Neural cell (in vitro differentiated cells): Measurements from ENCODE around the gene CLK4. TPM values are rescaled to one million over a fixed set of nuclear protein-coding genes. Genes with fewer than 3 reads are reported as not detected.

Source experiments
- H2AFZ ChIP-seq: fragments of 200-600, 300-800 bp; sonication (generic), shearing (Covaris generic); 2 replicates; pipeline ENCODE4 v1.6.0; 2014; ENCODE audit warnings: low read depth, mild to moderate bottlenecking, antibody characterized with exemption, low read length, moderate library complexity
- H3F3A ChIP-seq: fragments of 200-600 bp; shearing (Covaris generic); 2 replicates; pipeline ENCODE4 v1.6.1; 2016; ENCODE audit warnings: mild to moderate bottlenecking, moderate library complexity, mixed read lengths, antibody characterized with exemption, low read length; ENCODE audit not compliant: insufficient read depth, poor library complexity, severe bottlenecking
- H3K27ac ChIP-seq: fragments of 200-600, 300-800 bp; sonication (generic), shearing (Covaris generic); 2 replicates; pipeline ENCODE4 v1.5.1; 2014; ENCODE audit warnings: mild to moderate bottlenecking, low read length, moderate library complexity
- H3K27me3 ChIP-seq: fragments of 300-800, 200-600 bp; sonication (generic), shearing (Covaris generic); 2 replicates; pipeline ENCODE4 v1.6.0; 2014; ENCODE audit warnings: mild to moderate bottlenecking, low read depth, low read length, moderate library complexity; ENCODE audit not compliant: insufficient read depth
- H3K36me3 ChIP-seq: fragments of 300-800, 200-600 bp; sonication (generic), shearing (Covaris generic); 2 replicates; pipeline ENCODE4 v1.5.1; 2014; ENCODE audit warnings: mild to moderate bottlenecking, antibody characterized with exemption, low read length, moderate library complexity; ENCODE audit not compliant: insufficient read depth
- H3K4me2 ChIP-seq: fragments of 300-800, 200-600 bp; sonication (generic), shearing (Covaris generic); 2 replicates; pipeline ENCODE4 v1.6.0; 2014; ENCODE audit warnings: mild to moderate bottlenecking, low read length
- H3K4me3 ChIP-seq: fragments of 300-800, 200-600 bp; sonication (generic), shearing (Covaris generic); 2 replicates; pipeline ENCODE4 v1.5.1; 2014; ENCODE audit warnings: mild to moderate bottlenecking, low read length, moderate library complexity
- H3K79me2 ChIP-seq: fragments of 200-600 bp; shearing (Covaris generic); replicated peaks from 2 replicates; pipeline ENCODE4 v1.6.0; 2014; ENCODE audit warnings: mild to moderate bottlenecking, low read length, moderate library complexity; ENCODE audit not compliant: insufficient read depth
- H3K9ac ChIP-seq: fragments of 300-800, 200-600 bp; sonication (generic), shearing (Covaris generic); 2 replicates; pipeline ENCODE4 v1.6.1; 2016; ENCODE audit warnings: mild to moderate bottlenecking, low read length, mixed read lengths
- H3K9me2 ChIP-seq: fragments of 200-600 bp; shearing (Covaris generic); 2 replicates; pipeline ENCODE4 v1.6.1; 2016; ENCODE audit warnings: mild to moderate bottlenecking, low read length, mixed read lengths; ENCODE audit not compliant: insufficient read depth
- H3K9me3 ChIP-seq: fragments of 200-600, 300-800 bp; sonication (generic), shearing (Covaris generic); 2 replicates; pipeline ENCODE4 v1.6.1; 2016; ENCODE audit warnings: mild to moderate bottlenecking, mixed run types, low read length, moderate library complexity, mixed read lengths
- H4K20me1 ChIP-seq: fragments of 200-600 bp; shearing (Covaris generic); 2 replicates; pipeline ENCODE4 v1.6.1; 2016; ENCODE audit warnings: mild to moderate bottlenecking, mixed run types; ENCODE audit not compliant: insufficient read depth
- EP300 ChIP-seq: fragments of 450-650 bp; conservative IDR thresholded peaks from 2 replicates; pipeline ENCODE4 v1.6.1; 2014; ENCODE audit warnings: antibody characterized with exemption, mild to moderate bottlenecking, moderate library complexity; ENCODE audit not compliant: poor library complexity, severe bottlenecking
- EZH2 ChIP-seq: fragments of 200-600, 300-800 bp; shearing (Covaris generic), sonication (generic); IDR thresholded peaks from 2 replicates; pipeline ENCODE4 v1.6.1; 2014; ENCODE audit warnings: antibody characterized with exemption, low read length, borderline replicate concordance, mild to moderate bottlenecking; ENCODE audit not compliant: insufficient read depth, poor library complexity, severe bottlenecking
- MXI1 ChIP-seq: fragments of 450-650 bp; conservative IDR thresholded peaks from 2 replicates; pipeline ENCODE4 v1.6.1; 2014; ENCODE audit warnings: antibody characterized with exemption, mild to moderate bottlenecking; ENCODE audit not compliant: poor library complexity, severe bottlenecking
- POLR2AphosphoS5 ChIP-seq: IDR thresholded peaks from 2 replicates; pipeline ENCODE4 v1.6.1; 2012
- RAD21 ChIP-seq: fragments of 450-650 bp; conservative IDR thresholded peaks from 2 replicates; pipeline ENCODE4 v1.6.1; 2014; ENCODE audit warnings: antibody characterized with exemption, mild to moderate bottlenecking, moderate library complexity
- SMC3 ChIP-seq: fragments of 450-650 bp; conservative IDR thresholded peaks from 2 replicates; pipeline ENCODE4 v1.6.1; 2014; ENCODE audit warnings: antibody characterized with exemption, mild to moderate bottlenecking, moderate library complexity; ENCODE audit not compliant: poor library complexity
- TAF1 ChIP-seq: IDR thresholded peaks from 2 replicates; pipeline ENCODE4 v1.6.1; 2012; ENCODE audit warnings: low read depth
- polyA plus RNA-seq: library from polyadenylated mRNA; depleted of rRNA; stranded (reverse); fragments of >200 nt; gene quantifications from 2 replicates; pipeline ENCODE4 v1.2.3, GENCODE V29; 2014
- TF ChIP-seq, protein P1 (sequence below): fragments of 450-650 bp; IDR thresholded peaks from 2 replicates; pipeline ENCODE4 v1.5.1; 2014; ENCODE audit warnings: antibody characterized with exemption, mild to moderate bottlenecking, moderate library complexity; ENCODE audit not compliant: poor library complexity, severe bottlenecking
- TF ChIP-seq, protein P2 (sequence below): IDR thresholded peaks from 2 replicates; pipeline ENCODE4 v1.6.1; 2012; ENCODE audit warnings: borderline replicate concordance

Gene CLK4
- polyA plus RNA-seq, 1 donor from 2014 or later = 115 TPM

DNA sequence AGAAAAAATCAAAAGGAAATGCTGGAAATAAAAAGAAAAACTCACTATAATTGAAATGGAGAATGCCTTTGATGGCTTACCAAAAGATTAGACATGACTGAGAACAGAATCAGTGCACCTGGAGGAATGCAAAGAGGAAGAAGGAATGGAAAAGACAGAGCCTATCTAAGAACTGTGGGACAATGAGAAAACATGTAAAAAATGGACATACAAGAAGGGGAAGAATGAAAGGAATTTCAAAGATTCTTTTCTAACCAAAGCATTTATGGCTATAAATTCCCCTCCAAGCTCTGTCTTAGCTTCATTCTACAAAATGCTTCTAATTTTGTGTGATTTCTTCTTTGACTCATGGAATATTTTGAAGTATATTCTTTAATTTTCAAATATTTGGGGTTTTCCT lies 47.5 kb upstream of the CLK4 start:
- no peaks in the 10 kb centered on the region for H3K9me2 ChIP-seq
- no peak overlapping the region for H3K9ac ChIP-seq
- H3K9me3 ChIP-seq = no peaks in the 10 kb centered on the region
- H3K27ac ChIP-seq = no peak overlapping the region
- H2AFZ ChIP-seq = no peak overlapping the region
- H3K4me2 ChIP-seq = no peak overlapping the region
- no peak overlapping the region for H3K4me3 ChIP-seq
- no peaks in the 10 kb centered on the region for H3K79me2 ChIP-seq
- H3K27me3 ChIP-seq = no peaks in the 10 kb centered on the region
- H3F3A ChIP-seq = no peaks in the 10 kb centered on the region
- no peaks in the 10 kb centered on the region for H3K36me3 ChIP-seq
- no peak for TF ChIP-seq EZH2
- no peak for TF ChIP-seq SMC3
- no peak for TF ChIP-seq MXI1
- TF ChIP-seq, protein P1, sequence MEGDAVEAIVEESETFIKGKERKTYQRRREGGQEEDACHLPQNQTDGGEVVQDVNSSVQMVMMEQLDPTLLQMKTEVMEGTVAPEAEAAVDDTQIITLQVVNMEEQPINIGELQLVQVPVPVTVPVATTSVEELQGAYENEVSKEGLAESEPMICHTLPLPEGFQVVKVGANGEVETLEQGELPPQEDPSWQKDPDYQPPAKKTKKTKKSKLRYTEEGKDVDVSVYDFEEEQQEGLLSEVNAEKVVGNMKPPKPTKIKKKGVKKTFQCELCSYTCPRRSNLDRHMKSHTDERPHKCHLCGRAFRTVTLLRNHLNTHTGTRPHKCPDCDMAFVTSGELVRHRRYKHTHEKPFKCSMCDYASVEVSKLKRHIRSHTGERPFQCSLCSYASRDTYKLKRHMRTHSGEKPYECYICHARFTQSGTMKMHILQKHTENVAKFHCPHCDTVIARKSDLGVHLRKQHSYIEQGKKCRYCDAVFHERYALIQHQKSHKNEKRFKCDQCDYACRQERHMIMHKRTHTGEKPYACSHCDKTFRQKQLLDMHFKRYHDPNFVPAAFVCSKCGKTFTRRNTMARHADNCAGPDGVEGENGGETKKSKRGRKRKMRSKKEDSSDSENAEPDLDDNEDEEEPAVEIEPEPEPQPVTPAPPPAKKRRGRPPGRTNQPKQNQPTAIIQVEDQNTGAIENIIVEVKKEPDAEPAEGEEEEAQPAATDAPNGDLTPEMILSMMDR = no peak
- TF ChIP-seq, protein P2, sequence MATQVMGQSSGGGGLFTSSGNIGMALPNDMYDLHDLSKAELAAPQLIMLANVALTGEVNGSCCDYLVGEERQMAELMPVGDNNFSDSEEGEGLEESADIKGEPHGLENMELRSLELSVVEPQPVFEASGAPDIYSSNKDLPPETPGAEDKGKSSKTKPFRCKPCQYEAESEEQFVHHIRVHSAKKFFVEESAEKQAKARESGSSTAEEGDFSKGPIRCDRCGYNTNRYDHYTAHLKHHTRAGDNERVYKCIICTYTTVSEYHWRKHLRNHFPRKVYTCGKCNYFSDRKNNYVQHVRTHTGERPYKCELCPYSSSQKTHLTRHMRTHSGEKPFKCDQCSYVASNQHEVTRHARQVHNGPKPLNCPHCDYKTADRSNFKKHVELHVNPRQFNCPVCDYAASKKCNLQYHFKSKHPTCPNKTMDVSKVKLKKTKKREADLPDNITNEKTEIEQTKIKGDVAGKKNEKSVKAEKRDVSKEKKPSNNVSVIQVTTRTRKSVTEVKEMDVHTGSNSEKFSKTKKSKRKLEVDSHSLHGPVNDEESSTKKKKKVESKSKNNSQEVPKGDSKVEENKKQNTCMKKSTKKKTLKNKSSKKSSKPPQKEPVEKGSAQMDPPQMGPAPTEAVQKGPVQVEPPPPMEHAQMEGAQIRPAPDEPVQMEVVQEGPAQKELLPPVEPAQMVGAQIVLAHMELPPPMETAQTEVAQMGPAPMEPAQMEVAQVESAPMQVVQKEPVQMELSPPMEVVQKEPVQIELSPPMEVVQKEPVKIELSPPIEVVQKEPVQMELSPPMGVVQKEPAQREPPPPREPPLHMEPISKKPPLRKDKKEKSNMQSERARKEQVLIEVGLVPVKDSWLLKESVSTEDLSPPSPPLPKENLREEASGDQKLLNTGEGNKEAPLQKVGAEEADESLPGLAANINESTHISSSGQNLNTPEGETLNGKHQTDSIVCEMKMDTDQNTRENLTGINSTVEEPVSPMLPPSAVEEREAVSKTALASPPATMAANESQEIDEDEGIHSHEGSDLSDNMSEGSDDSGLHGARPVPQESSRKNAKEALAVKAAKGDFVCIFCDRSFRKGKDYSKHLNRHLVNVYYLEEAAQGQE = no peak
- no peak for TF ChIP-seq EP300
- no peak for TF ChIP-seq RAD21
- no peak for TF ChIP-seq POLR2AphosphoS5
- no peak for TF ChIP-seq TAF1
- H4K20me1 ChIP-seq = no peaks in the 10 kb centered on the region

DNA sequence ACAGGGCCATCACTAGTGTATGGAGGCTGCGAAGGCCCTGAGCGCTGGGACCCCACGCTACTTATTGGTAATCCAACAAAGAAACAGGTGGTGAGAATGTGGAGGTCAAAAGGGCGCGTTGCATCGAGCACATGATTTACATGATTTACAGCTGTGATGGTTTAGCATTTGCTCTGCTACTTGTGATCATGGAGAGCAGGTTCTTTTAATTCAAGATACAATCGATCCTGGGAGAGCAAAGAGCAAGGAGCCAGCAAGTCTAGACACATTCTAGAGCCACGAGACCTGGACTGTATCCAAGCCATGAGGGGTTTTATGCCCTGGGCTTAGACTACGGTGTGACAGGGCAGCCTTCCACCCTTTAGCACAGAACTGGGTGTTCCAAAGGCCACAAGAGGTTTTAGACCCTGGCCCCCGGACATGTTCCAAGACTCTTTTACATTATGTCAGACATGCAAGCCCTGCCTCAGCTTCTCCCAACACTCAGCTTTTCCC lies 47.0 kb upstream of the CLK4 start:
- Histone ChIP-seq H3K9ac (no peak overlapping the region), H3K79me2 (no peaks in the 10 kb centered on the region), H4K20me1 (no peaks in the 10 kb centered on the region), H3K9me2 (no peaks in the 10 kb centered on the region), H3K36me3 (no peaks in the 10 kb centered on the region), H3K27me3 (no peaks in the 10 kb centered on the region), H3F3A (no peaks in the 10 kb centered on the region), H3K27ac (no peak overlapping the region), H3K4me3 (no peak overlapping the region), H2AFZ (no peak overlapping the region), H3K9me3 (no peaks in the 10 kb centered on the region), H3K4me2 (no peak overlapping the region)
- TF ChIP-seq, protein P2 = no peak
- TF ChIP-seq TAF1 (no peak), SMC3 (no peak), MXI1 (no peak), RAD21 (no peak), EP300 (no peak), EZH2 (no peak), POLR2AphosphoS5 (no peak)
- TF ChIP-seq, protein P1 = no peak
